Effector memory CD4-positive, alpha-beta T cell (primary cell): ENCODE results near the gene FAM50B.

ENCODE experiments used
- DNase-seq, 3 donors: peaks; one replicate each; pipeline ENCODE4 v3.0.0-alpha.2; 2020
- H3K27ac ChIP-seq: 2 replicates; pipeline ENCODE4 v1.7.0; 2013; ENCODE audit warnings: mild to moderate bottlenecking, low read length, moderate library complexity; ENCODE audit not compliant: insufficient read depth, poor library complexity, severe bottlenecking
- H3K27me3 ChIP-seq: replicated peaks from 2 replicates; pipeline ENCODE4 v1.7.0; 2013; ENCODE audit warnings: mild to moderate bottlenecking, low read length; ENCODE audit not compliant: insufficient read depth, control insufficient read depth, poor library complexity, severe bottlenecking
- H3K36me3 ChIP-seq: 2 replicates; pipeline ENCODE4 v1.7.0; 2013; ENCODE audit warnings: mild to moderate bottlenecking, low read length, moderate library complexity; ENCODE audit not compliant: control insufficient read depth, insufficient read depth
- H3K4me1 ChIP-seq: 2 replicates; pipeline ENCODE4 v1.7.0; 2013; ENCODE audit warnings: low read length, mild to moderate bottlenecking; ENCODE audit not compliant: control insufficient read depth, insufficient read depth, poor library complexity, severe bottlenecking
- H3K4me3 ChIP-seq: 2 replicates; pipeline ENCODE4 v1.7.0; 2013; ENCODE audit warnings: low read length, low read depth, mild to moderate bottlenecking; ENCODE audit not compliant: insufficient read depth, poor library complexity, severe bottlenecking
- H3K9me3 ChIP-seq: 2 replicates; pipeline ENCODE4 v1.7.0; 2013; ENCODE audit warnings: mild to moderate bottlenecking, low read length, moderate library complexity; ENCODE audit not compliant: control insufficient read depth

The FAM50B gene

DNA sequence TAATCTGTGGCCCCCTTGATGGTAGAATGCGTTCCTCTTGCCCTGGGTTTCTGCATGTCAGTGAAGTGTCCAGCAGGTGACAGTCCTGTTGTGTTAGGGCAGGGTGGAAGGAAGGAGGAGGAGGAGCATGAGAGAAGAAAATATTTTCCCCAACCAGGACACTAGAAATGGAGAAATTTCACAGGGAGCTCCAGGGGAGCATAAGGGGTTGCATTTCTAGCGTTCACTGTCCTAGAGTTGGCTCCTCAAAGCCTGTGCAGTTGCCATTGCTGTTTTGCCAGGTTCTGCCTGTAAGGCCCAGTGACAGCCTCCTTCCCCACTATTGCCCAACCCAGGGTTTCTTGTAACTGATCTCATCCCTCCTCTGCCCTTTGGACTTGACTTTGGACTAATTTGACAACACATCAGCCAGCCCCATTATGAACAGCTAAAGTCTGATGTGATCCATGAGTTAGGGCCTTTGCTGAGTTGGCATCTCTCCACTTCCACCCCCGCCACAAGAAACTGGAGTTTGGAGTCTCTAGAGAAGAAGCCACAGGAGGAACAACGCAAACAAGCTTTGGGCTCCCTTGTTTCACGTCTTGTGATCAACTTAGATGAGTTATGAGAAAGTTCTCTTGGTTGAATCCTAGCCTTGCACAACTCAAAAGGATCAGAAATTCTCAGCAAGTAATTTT, 14.0 kb upstream of the FAM50B start:
- Histone ChIP-seq H3K4me3 (no peak overlapping the region), H3K4me1 (no peaks in the 10 kb centered on the region), H3K36me3 (no peaks in the 10 kb centered on the region), H3K27ac (no peak overlapping the region), H3K9me3 (no peaks in the 10 kb centered on the region), H3K27me3 (no peaks in the 10 kb centered on the region)
- DNase-seq, result no peak

- Histone ChIP-seq H3K4me1 (no peaks in the 10 kb centered on the region), H3K27ac (no peak overlapping the region), H3K4me3 (no peak overlapping the region), H3K27me3 (no peaks in the 10 kb centered on the region), H3K9me3 (no peaks in the 10 kb centered on the region), H3K36me3 (no peaks in the 10 kb centered on the region)
- DNase-seq, result no peak
Observed at GRCh38 chr6:3835785-3836184, 13.4 kb upstream of the FAM50B start.

DNA sequence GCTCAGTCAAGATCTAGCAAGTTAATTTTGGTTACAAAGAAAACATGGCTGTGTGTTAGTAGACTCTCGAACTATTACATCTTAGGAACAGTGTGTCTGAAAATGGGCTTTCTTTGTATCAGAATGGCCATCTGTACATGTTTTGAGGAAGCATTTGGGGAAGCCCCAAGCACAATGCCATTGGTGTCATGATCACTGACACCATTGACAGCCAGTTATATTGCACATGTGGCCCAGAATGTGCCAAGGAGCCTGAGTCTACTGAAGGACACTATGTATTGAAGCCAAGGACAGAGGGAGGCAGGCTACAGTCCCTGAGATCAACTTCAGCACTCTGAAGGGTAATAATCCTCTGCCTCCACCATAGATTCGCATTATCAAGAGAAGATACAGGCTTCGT, 12.6 kb upstream of the FAM50B start:
- H3K9me3 ChIP-seq, result no peaks in the 10 kb centered on the region
- no peak overlapping the region for H3K4me3 ChIP-seq
- H3K4me1 ChIP-seq, result no peaks in the 10 kb centered on the region
- no peak overlapping the region for H3K27ac ChIP-seq
- DNase-seq, result no peak
- H3K36me3 ChIP-seq, result no peaks in the 10 kb centered on the region
- H3K27me3 ChIP-seq, result no peaks in the 10 kb centered on the region

GRCh38 chr6:3837781-3838180, 11.4 kb upstream of the FAM50B start:
- no peaks in the 10 kb centered on the region for H3K36me3 ChIP-seq
- H3K27me3 ChIP-seq, result no peaks in the 10 kb centered on the region
- H3K27ac ChIP-seq, result no peak overlapping the region
- no peak for DNase-seq
- H3K4me3 ChIP-seq, result no peak overlapping the region
- no peaks in the 10 kb centered on the region for H3K9me3 ChIP-seq
- H3K4me1 ChIP-seq, result no peaks in the 10 kb centered on the region

DNA sequence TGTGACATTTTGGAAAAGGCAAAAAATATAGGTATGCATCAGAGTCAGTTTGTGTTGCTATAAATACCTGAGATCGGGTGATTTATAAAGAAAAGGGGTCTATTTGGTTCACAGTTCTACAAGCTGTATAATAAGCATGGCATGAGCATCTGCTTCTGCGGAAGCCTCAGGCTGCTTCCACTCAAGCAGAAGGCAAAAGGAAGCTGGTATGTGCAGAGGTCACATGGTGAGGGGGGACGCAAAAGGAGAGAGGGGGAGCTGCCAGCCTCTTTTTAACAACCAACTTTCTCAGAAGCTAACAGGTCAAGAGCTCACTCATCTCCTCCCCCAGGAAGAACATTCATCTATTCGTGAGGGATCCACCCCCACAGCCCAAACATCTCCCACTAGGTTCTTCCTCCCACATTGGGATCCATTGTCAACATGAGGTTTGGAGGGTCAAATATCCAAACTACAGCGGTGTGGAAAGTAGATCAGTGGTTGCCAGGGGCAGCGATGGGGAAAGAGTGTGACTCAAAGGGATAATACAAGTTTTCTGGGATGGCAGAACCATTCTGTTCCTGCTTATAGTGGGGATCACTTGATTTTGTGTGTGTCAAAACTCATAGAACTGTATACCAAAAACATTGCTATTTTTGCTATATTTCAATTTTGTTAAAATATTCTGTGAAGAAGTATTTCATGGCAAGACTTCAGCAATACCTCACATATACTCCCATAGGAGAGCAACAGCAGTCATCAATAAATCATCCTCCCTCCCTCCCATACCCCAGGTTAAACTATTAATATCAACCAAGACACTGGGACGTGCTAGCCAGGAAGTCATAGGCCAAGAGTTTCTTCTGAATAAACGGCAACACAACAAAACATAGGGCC, 9.9 kb upstream of the FAM50B start:
- H3K9me3 ChIP-seq, result no peaks in the 10 kb centered on the region
- DNase-seq, result no peak
- H3K4me1 ChIP-seq, result no peaks in the 10 kb centered on the region
- H3K27ac ChIP-seq, result no peak overlapping the region
- H3K36me3 ChIP-seq, result no peaks in the 10 kb centered on the region
- H3K27me3 ChIP-seq, result no peaks in the 10 kb centered on the region
- H3K4me3 ChIP-seq, result no peak overlapping the region

- Histone ChIP-seq H3K27me3 (no peaks in the 10 kb centered on the region), H3K4me1 (no peaks in the 10 kb centered on the region), H3K27ac (no peak overlapping the region), H3K4me3 (no peak overlapping the region), H3K9me3 (no peaks in the 10 kb centered on the region), H3K36me3 (no peaks in the 10 kb centered on the region)
- no peak for DNase-seq
Observed at GRCh38 chr6:3841066-3841454, 8.1 kb upstream of the FAM50B start.

DNA sequence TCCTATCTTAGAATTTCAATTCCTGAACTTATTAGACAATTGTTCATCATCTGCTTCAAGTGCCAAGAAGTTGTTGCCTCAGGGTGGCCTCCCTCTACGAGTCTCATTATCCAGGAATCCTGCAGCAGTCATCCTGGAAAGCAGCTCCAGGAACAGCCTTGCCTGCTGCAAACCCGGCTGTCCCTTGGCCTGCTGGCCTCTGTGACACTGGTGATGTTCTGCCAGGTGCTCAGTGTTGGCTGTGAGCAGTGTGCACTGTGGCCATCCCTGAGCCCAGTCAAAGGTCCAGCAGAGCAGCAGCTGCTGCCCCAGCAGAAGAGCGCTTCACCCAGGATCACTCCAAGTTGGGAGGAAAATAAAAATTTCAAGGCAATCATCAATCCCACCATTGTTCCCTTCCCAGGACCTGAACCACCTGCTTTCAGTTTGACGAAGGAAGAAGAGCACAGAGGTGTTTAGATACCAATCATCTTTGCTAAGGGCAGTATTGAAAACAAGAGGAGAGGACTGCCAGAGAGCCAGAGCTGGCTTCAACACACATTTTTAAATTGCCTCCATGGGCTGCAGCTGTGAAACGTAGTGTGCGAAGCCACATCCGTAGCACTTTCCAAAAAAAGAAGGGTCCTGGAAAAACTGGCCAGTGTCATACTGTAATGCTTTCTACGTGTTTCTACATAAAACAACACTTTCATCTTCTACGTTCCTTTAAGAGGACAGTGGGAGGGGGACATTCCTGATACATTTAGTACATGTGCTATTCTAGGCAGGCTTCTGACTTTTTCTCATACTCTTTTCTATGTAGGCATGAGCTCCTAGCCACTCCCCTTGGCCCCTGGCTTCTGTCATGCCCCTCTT, 7.2 kb upstream of the FAM50B start:
- no peaks in the 10 kb centered on the region for H3K27me3 ChIP-seq
- H3K27ac ChIP-seq, result no peak overlapping the region
- H3K36me3 ChIP-seq, result no peaks in the 10 kb centered on the region
- no peak overlapping the region for H3K4me3 ChIP-seq
- H3K9me3 ChIP-seq, result no peaks in the 10 kb centered on the region
- no peaks in the 10 kb centered on the region for H3K4me1 ChIP-seq
- DNase-seq, result no peak

DNA sequence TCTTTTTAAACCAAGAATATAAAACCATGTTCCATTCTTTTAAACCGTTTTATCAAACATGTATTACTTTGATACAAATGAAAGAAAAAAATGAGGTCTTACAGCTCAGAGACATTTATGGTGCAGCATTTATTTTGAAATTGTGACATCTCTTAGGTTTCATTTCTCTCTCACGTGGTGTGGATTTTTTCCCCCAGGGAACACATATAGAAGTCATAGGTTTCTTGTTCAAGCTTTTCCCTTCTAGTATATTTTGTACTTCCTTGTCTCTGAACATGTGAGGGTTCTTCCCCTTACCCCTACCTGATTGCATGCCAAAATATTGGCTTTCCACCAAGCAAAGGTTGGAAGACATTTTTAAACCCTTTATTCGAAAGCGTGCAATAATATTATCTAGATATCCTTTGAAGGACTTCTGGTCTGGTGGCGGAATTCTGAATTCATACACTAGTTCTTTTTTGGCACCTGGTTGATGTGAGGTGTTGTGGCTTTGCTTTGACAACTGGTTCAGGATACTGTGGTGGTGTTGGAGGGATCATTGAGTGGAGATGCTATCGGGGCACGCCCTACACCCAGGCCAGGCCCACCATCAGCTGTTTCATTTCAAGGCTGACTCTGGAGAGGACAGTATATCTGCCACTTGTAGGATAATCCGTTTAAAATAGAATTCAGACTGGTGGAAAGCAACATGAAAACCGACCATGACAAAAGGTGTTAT, 5.6 kb upstream of the FAM50B start:
- Histone ChIP-seq H3K27ac (no peak overlapping the region), H3K9me3 (no peaks in the 10 kb centered on the region), H3K36me3 (no peaks in the 10 kb centered on the region), H3K27me3 (no peaks in the 10 kb centered on the region), H3K4me3 (no peak overlapping the region), H3K4me1 (no peaks in the 10 kb centered on the region)
- DNase-seq, result no peak

- no peak overlapping the region for H3K4me3 ChIP-seq
- H3K4me1 ChIP-seq, result no peaks in the 10 kb centered on the region
- H3K36me3 ChIP-seq, result no peaks in the 10 kb centered on the region
- no peaks in the 10 kb centered on the region for H3K27me3 ChIP-seq
- H3K9me3 ChIP-seq, result no peaks in the 10 kb centered on the region
- DNase-seq, result no peak
- H3K27ac ChIP-seq, result no peak overlapping the region
Observed at GRCh38 chr6:3844097-3844463, 5.1 kb upstream of the FAM50B start.
